Suprapubic skin (tissue), 3 donors: ENCODE measurements around the gene DERL3.

Source experiments
- CTCF ChIP-seq, 2 donors: fragments of 200-600 bp in 1 of 2; fragments of 450-650 bp in 1 of 2; sonication (generic) in 1 of 2; IDR thresholded peaks; one replicate each; pipeline ENCODE4 v1.5.1; 2016 to 2019; ENCODE audit warnings: antibody characterized with exemption in 2 of 2, mild to moderate bottlenecking in 1 of 2, moderate library complexity in 1 of 2
- EP300 ChIP-seq: sonication (generic); formaldehyde crosslinking; IDR thresholded peaks from one replicate; pipeline ENCODE4 v1.6.1; 2017; ENCODE audit warnings: antibody characterized with exemption
- POLR2A ChIP-seq, 2 donors: fragments of 450-650 bp; IDR thresholded peaks; one replicate each; pipeline ENCODE4 v1.6.1; 2017; ENCODE audit warnings: antibody characterized with exemption in 2 of 2, mild to moderate bottlenecking in 2 of 2, moderate library complexity in 2 of 2

- TF ChIP-seq CTCF (IDR thresholded peaks at IDR 0.05), result no peak
- TF ChIP-seq POLR2A (IDR thresholded peaks at IDR 0.05), result no peak
- TF ChIP-seq EP300, result no peak
These were observed 5.6 kb downstream of the DERL3 start for GRCh38 chr22:23833017-23833751.
